NK-92 (cell line): ENCODE data around the gene AKAP8L.

Experiments
- DNase-seq: peaks from one replicate; lab custom pipeline; 2025; ENCODE audit not compliant: unreplicated experiment; lab: John Stamatoyannopoulos, UW

AKAP8L gene, protein sequence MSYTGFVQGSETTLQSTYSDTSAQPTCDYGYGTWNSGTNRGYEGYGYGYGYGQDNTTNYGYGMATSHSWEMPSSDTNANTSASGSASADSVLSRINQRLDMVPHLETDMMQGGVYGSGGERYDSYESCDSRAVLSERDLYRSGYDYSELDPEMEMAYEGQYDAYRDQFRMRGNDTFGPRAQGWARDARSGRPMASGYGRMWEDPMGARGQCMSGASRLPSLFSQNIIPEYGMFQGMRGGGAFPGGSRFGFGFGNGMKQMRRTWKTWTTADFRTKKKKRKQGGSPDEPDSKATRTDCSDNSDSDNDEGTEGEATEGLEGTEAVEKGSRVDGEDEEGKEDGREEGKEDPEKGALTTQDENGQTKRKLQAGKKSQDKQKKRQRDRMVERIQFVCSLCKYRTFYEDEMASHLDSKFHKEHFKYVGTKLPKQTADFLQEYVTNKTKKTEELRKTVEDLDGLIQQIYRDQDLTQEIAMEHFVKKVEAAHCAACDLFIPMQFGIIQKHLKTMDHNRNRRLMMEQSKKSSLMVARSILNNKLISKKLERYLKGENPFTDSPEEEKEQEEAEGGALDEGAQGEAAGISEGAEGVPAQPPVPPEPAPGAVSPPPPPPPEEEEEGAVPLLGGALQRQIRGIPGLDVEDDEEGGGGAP

DNA sequence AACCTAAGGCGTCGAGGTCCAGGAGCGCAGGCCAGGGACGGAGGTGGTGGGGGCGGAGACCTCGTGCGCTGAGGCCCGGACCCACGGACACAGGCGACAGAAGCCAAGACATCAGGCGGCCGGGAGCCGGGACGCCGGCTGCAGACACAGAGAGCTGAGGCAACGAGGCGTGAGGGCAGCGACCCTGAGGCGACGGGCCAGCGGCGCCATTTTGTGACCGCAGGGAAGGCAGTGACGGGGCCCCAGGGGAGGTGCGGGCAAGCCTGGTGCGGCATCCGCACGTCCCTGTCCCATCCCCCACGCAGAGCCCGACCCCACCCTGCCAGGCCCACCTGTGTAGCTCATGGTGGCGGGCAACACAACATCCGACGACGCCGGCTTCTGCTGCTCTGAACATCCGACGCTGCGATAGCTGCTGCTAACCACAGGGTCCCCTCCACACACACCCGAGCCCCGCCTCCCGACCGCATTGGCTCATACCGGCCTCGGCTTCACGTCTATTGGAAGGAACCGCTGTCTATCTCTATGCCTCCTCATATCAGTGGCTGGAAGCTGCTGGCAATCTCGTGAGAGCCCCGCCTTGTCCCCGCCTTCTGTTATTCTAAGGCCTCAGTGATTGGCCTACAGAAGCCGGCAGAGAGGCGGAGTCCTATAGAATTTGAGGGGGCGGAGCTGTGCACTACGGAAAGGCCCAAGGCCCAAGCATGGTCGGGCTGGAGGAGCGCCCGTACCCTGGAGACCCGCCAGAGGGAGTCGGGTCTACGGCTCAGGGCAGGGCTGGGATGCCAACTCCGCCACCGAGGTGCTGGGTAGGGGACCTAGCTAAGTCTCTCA is at the start of gene AKAP8L:
TSS of gene AKAP8L (minus strand) at position 410 of the 834 bp plus-strand sequence. CDS start at position 345, 65 bp downstream.
- DNase-seq: peak; percentile 98

DNA sequence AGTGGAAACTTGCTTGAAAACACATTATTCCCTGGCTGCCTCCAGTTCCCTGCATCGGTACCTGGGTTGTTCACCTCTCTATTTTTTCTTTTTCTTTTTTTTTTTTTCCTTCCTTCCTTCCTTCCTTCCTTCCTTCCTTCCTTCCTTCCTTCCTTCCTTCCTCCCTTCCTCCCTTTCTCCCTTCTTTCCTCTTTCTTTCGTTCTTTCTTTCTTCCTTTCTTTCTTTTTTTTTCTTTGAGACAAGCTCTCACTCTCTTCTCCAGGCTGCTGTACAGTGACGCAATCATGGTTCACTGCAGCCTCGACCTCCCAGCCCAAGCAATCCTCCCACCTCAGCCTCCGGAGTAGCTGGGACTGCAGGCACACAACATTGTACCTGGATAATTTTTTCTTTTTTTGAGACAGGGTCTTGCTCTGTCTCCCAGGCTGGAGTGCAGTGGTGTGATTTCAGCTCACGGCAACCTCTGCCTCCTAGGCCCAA is 49.0 kb upstream of the AKAP8L start:
- DNase-seq: no peak

DNA sequence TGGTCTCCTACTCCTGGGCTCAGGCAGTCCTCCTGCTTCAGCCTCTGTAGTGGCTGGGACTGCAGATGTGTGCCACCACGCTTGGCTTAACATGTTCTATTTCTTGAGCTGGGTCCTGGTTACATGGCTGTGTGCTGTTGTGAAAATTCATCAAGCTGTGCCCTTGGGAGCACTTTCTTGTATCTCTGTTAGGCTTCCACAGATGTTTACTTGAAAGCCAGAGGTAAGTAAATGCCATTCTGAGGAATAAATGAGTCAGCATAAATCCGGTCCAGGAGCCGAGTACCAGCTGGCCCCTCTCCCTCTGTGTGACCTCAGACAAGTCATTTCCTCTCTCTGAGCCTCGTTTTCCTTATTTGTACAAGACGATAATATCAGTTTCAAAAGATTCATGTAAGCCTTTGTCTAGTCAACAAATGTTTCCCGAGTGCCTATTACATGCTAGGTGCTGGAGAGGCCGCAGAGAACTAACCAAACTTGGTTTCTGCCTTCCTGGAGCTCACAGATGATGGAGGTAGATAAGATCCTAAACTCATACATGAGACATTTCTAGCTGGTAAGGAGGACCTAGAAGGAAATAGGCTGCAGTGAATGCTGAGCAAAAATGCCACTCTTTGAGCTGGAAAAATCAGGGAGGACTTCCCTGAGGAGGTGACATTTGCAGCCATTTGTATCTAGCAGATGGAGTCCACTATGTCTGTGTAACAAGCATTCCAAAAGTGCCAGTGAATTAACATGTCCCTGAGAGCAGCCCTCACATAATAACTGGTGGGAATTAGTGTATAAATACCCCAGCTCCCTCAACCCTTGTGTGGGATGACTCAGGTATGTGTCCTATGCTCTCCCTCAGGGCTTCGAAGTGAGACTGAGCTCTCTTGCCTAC is 48.3 kb upstream of the AKAP8L start:
- DNase-seq: no peak

DNA sequence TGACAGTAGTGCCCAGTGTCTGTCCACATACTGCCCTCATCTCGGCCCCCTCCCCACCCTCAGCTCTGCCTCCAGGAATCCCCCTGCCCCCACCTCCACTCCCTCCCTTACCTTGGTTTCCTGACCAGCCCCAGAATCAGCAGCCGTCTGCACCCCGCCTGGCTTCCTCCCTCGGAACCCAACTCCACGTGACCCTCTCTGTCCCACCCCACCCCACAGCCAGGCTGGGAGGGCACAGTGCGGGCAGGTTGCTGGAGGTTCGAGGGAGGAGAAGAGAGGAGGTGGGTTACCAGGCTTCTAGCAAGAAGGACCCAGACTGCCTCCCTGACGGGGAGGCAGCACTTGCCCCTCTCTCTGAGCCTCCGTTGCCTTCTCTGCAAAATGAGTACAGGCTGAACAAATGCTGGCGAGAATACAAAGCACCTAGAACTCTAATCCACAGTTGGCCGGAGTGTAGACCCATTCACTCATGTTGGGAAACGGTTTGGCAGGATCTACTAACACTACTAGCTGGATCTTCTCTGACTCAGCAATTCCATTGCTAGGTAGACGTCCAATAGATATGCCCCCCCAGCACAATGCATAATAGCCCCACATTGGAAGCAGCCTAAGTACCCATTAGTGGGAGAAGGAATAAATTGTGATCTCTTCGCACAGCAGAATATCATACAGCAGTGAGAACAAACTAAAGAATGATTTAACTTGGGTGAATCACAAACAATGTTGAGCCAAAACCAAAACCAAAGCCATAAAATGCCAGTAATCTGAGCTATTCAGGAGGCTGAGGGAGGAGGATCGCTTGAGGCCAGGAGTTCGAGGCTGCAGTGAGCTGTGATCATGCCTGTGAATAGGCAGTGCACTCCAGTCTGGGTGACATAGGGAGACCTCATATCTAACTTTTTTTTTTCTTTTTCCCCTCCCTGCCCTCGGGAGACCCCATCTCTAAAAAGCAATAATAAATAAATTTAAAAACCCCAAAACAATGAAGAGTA is 45.9 kb upstream of the AKAP8L start, which contains the start of gene RASAL3:
TSS of gene RASAL3 (minus strand) at position 151 of the 992 bp plus-strand sequence. CDS start 186 bp downstream, outside the sequence.
- DNase-seq: no peak

DNA sequence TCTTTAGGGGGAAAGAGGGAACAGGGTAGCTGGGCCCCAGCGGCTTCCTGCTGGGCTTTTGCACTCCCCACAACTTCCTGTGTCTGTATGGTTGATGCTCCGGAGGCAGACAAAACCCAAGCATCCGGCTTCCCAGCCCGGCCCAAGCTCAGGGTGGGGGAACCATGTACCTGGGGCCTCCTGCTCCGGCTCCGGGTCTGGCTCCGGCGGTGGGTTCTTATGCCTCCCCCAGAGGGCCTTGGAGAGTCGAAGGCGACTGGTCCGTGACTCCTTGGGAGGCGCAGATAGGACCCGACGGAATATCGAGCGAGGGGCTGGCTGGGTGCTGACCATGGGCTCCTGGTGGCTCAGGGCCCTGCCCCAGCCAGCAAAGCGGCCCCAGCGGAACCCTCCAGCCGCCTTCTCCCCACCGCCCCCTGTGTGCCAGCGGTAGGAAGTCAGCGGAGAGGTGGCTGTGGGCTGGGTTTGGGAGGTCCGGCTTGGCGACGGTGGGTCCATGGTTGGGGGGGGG is 45.1 kb upstream of the AKAP8L start:
- DNase-seq: no peak

DNA sequence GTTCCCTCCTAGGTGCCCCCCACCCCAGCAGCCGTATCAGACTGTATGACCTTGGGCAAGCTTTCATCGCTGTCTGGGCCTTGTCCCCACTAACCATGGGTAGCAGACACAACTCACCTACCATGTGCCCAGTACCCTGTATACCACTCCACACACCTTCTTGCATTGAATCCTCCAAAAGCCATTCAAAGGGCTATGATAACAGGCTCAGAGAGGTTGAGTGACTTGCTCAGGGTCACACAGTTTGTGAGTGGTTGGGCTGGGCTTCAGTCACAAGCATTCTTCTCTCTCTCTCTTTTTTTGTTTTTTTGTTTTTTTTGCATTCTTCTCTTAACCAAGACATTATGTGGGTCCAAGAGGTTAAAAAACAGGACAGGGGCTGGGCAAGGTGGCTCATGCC is 42.9 kb upstream of the AKAP8L start:
- DNase-seq: no peak

DNA sequence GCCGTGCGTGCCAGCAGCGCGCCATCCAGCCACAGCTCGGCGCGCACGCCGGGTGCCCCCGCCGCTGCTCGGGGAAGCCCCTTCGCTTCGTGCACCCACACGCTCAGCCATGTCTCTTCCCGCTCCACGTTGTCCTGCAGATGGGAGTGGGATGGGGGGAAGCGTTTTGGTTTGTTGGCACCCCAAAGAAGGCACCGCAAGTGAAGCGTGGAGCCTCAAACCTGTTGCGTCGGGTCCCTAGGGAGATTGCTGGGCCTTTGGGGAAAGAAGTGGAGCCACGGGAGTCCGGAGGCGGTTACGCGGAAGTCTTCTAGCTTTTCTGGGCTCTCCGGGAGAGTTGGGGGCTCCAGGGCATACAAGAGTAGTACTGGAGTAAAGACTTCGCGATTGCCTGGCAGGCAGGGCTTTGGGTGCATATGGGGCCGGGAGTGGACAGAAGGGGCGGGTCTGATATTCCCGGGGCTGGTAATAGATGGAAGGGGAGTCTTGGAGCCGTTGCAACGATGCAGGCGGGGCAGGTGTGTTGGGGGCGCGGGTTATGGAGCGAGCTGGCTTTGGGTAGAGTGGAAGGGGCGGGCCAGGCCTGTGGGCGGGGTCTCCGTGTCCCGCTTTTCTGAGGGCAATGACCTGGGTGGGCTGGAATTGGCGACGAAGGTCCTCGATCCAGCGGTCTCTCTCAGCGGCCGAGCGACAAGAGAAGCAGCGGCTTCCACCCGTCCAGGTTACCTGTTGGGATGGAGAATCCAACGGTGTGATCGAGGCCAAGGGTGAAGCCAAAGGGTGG is 39.1 kb upstream of the AKAP8L start:
- DNase-seq: no peak

DNA sequence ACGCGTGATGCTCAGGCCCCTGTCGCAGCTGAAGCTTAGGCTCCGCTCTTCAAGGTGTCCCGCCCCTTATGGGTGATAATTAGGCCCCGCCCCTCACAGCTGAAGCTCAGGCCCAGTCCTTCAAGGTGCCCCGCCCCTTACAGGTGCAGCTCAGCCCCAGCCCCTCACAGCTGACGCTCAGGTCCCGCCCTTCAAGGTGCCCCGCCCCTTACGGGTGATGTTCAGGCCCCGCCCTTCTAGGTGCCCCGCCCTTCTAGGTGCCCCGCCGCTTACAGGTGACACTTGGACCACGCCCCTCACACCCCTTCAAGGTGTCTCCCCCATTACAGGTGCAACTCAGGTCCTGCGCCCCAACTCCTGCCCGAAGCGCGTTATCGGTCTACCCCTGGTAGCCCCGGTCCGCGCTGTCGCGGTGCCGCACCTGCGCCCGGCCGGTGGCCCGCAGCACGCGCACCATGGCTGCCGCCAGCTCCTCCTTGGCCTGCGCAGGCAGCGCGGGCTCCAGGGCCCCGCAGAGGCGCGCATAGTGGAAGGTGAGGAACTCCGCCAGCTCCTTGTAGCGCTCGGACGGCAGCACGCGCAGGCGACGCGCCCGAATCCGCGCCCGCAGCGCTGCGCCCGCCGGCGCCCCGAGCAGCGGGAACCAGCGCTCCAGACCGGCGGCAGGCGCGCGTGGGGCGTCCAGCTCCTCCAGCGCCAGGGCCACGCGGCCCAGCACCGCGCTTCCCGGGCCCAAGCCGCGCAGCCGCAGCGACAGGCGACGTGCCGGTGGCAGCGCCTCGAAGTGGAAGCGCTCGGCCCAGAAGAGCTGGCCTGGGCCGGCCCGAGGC is 38.3 kb upstream of the AKAP8L start:
- DNase-seq: no peak

DNA sequence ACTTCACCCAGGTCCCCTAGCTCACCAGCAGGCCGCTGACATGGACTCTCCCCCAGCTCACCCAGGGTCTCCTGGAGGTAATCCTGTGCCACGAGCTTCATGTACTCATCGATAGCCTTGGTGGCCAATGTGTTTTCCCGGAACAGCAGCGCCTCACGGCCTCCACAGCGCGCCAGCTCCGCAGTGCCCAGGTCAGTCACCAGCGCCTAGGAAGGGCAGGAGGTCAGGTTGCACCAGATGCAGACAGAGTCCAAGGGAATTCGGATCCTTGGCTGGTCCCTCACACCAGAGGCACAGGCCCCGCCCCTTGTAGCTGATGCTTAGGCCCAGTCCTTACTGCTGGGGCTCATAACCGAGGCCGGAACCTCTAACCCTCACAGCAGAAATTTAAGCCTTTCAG is 37.7 kb upstream of the AKAP8L start:
- DNase-seq: no peak

DNA sequence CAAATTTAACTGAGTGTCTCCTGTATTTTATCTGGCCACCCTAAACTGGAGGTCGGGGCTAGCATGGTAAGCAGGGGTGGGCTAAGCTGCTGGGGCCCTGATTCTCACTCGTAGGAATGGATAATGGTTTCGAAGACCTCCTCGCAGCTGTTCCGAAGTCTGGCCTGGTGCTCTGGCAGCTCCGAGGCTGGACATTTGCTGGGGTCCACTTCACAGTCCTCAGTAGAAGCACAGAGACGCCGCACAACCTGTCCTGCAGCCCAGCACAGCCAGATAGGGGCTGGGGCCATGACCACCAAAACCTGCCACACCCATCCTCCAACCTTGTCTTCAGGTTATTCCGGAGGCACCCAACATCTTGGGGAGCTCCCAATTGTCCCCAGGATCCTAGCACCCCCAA is 37.2 kb upstream of the AKAP8L start:
- DNase-seq: no peak

DNA sequence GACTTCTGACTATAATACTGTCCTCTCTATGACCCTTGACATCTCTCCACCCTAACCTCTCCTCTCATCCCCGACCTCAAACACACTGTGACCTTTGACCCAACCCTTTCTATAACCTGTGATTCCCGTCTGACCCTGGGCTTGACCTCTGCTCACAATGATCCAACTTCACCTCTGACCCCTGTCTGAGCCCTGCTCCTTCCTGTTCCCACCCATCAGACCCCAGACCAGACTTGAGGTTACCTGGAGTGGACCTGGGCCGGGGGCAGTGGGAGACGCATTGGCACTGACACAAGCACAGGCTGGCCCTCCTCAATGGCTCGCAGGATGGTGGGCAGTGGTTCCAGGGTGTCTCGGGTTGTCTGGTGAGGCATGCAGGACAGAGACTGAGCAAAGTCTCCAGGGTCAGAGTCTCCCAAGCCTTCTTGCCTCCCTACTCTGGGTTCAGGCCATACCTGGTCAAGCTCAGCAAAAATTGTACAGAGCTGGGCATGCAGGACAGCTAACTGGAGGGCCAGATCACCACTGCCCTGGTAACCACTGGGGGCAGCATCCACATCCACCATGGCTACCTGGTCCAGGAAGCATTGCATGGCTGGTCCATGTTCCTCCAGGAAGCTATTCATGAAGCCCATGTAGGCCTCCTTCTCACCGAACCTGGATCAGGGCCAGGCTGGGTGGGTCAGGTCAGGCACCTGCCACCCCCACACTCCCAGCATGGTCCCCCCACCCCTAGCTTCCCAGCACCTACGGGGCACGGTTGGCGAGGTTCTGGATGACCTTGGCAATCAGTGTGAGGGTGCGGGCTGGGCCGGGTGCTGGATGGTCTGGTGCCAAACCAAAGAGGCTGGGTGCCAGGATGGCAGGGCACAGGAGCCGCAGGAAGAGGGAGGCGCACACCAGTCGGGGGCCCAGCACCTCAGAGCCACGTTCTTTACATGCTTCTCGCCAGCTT is 35.4 kb upstream of the AKAP8L start:
- no peak for DNase-seq

DNA sequence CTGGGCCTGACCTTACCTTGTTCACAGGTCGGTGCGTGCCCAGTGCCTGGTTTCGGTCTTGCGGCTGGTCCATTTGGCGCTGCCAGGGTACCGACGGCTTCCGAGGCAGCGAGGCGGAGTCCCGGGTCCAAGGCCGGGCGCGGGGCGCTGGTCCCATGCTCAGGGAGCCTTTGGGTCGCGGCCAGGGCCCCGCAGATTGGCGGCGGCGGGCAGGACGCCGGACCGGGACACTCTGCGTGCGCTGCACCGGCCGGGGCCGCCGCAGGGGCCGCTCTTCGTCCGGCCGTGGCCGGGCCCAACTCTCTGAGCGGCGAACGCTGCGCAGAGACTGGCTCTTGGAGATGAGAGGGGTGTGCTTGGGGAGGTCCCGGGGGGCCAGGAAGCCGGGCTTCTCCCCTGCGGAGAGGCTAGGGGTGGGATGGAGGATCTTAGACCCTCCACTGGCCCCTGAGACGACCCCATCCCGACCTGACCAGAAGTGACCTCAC is 34.3 kb upstream of the AKAP8L start:
- DNase-seq: no peak

DNA sequence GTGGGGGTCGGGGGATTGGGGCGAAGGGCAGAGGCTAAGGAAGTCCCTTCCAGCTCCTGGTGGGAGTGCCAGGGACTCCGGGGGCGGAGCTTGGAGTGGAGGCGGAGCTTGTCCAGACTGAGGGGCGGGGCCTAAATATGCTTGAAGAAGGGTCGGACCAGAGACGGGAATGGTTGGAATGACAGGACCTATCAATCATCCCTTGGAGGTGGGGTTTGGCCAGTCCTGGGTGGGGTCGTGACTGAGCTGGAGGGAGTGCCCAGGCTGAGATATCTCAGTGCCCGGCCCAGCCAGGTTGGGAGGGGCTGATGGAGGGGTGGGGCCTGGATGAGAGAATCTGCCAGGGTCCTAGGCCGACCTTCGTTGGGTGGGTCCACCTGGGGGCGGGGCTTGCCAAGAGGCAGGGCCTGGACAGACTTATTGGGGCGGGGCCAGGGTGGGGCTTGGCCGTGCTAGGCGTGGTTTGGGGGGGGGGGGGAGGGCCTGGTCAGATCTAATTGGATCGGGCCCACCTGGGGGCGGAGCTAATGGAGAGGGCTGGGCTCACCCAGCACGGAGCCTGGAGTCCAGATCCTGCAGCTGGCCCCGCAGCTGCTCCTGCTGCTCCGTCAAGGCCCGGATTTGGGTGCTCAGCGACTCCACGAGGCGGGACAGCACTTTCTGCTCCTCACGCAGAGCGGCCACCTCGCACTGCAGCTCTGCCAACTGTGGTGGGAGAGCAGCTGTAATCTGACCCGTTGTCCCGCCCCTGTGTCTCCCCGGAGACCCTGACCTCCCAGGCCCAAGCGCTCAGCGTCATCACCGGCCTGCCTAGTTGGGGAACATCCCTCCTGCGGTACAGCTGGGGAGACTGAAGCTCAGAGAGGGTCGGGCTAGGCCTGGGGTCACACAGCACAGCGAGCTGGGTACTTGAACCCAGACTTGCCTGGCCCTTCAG is 33.6 kb upstream of the AKAP8L start:
- DNase-seq: no peak

DNA sequence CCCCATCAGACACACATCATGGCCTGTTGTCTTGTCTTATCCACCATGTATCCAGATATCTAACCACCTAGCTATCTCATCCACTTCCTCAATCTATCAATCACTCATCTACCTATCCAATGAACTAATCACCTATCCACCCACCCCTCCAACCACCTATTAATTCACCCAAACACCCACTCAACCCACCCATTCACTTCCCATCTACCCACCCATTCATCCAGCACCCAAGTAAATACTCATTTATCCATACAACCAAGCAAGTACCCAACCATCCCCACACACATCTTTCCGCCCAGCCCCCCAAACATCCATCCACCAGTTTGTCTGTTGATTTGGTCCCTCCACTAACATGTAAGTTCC is 31.7 kb upstream of the AKAP8L start:
- no peak for DNase-seq
